Renal cortex interstitium (tissue), 15 donors: Measurements from ENCODE around the gene AFF4. TPM values are rescaled to one million over a fixed set of nuclear protein-coding genes. Genes with fewer than 3 reads are reported as not detected.
A peak's percentile ranks its signal among the peaks of the same experiment; 100 is the strongest.
"Not testable (repeated sequence)": the region's sequence is repeated elsewhere in the genome, so short reads cannot be mapped to it uniquely, and the experiment has no call there.

Experiments
- DNase-seq, 11 donors: peaks; one replicate each; pipeline ENCODE4 v3.0.0-alpha.2; 2013; ENCODE audit warnings: low read depth in 9 of 11, low spot score in 4 of 11; ENCODE audit errors: extremely low read depth in 1 of 11
- long read RNA-seq, 16 experiments: transcript quantifications; one replicate each; lab custom pipeline, GENCODE V29; 2026
- polyA plus RNA-seq, 3 donors: library from polyadenylated mRNA; unstranded; fragments of 120-200 nt; gene quantifications; one replicate each; pipeline ENCODE4 v1.2.1, GENCODE V29; 2013; ENCODE audit not compliant: insufficient read length in 3 of 3

AFF4 gene, protein sequence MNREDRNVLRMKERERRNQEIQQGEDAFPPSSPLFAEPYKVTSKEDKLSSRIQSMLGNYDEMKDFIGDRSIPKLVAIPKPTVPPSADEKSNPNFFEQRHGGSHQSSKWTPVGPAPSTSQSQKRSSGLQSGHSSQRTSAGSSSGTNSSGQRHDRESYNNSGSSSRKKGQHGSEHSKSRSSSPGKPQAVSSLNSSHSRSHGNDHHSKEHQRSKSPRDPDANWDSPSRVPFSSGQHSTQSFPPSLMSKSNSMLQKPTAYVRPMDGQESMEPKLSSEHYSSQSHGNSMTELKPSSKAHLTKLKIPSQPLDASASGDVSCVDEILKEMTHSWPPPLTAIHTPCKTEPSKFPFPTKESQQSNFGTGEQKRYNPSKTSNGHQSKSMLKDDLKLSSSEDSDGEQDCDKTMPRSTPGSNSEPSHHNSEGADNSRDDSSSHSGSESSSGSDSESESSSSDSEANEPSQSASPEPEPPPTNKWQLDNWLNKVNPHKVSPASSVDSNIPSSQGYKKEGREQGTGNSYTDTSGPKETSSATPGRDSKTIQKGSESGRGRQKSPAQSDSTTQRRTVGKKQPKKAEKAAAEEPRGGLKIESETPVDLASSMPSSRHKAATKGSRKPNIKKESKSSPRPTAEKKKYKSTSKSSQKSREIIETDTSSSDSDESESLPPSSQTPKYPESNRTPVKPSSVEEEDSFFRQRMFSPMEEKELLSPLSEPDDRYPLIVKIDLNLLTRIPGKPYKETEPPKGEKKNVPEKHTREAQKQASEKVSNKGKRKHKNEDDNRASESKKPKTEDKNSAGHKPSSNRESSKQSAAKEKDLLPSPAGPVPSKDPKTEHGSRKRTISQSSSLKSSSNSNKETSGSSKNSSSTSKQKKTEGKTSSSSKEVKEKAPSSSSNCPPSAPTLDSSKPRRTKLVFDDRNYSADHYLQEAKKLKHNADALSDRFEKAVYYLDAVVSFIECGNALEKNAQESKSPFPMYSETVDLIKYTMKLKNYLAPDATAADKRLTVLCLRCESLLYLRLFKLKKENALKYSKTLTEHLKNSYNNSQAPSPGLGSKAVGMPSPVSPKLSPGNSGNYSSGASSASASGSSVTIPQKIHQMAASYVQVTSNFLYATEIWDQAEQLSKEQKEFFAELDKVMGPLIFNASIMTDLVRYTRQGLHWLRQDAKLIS
- polyA plus RNA-seq: 10 to 100 TPM; 57.0 to 75.3 (median 69.6) TPM
- long read RNA-seq, donor 1, partial matches to known transcripts: 6 of 8 reads
- long read RNA-seq, donor 1, other reads (novel, unspliced or antisense): 0 of 8 reads
- long read RNA-seq, donor 2, full-length matches to known transcripts: 2 of 11 reads
- long read RNA-seq, donor 2, partial matches to known transcripts: 9 of 11 reads
- long read RNA-seq, donor 2, other reads (novel, unspliced or antisense): 0 of 11 reads
- long read RNA-seq, donor 3, full-length matches to known transcripts: 4 of 18 reads
- long read RNA-seq, donor 3, partial matches to known transcripts: 14 of 18 reads
- long read RNA-seq, donor 3, other reads (novel, unspliced or antisense): 0 of 18 reads
- long read RNA-seq, donor 4, partial matches to known transcripts: 10 of 12 reads
- long read RNA-seq, donor 4, other reads (novel, unspliced or antisense): 0 of 12 reads
- long read RNA-seq, donor 5: 0 reads
- long read RNA-seq, donor 6, full-length matches to known transcripts: 3 of 27 reads
- long read RNA-seq, donor 6, partial matches to known transcripts: 24 of 27 reads
- long read RNA-seq, donor 6, other reads (novel, unspliced or antisense): 0 of 27 reads
- long read RNA-seq, donor 7, full-length matches to known transcripts: 3 of 12 reads
- long read RNA-seq, donor 7, partial matches to known transcripts: 9 of 12 reads
- long read RNA-seq, donor 7, other reads (novel, unspliced or antisense): 0 of 12 reads
- long read RNA-seq, donor 8: 0 reads
- long read RNA-seq, donor 9, partial matches to known transcripts: 6 of 6 reads
- long read RNA-seq, donor 9, other reads (novel, unspliced or antisense): 0 of 6 reads
- long read RNA-seq, donor 10, partial matches to known transcripts: 17 of 18 reads
- long read RNA-seq, donor 10, other reads (novel, unspliced or antisense): 0 of 18 reads
- long read RNA-seq, donor 11, full-length matches to known transcripts: 3 of 34 reads
- long read RNA-seq, donor 11, partial matches to known transcripts: 17 of 34 reads
- long read RNA-seq, donor 11, other reads (novel, unspliced or antisense): 14 of 34 reads
- long read RNA-seq, donor 12, full-length matches to known transcripts: 4 of 9 reads
- long read RNA-seq, donor 12, partial matches to known transcripts: 5 of 9 reads
- long read RNA-seq, donor 12, other reads (novel, unspliced or antisense): 0 of 9 reads
- long read RNA-seq, donor 13: 0 reads
- long read RNA-seq, donor 14, full-length matches to known transcripts: 1 of 1 reads
- long read RNA-seq, donor 14, partial matches to known transcripts: 0 of 1 reads
- long read RNA-seq, donor 14, other reads (novel, unspliced or antisense): 0 of 1 reads
- long read RNA-seq, donor 15, partial matches to known transcripts: 5 of 6 reads
- long read RNA-seq, donor 15, other reads (novel, unspliced or antisense): 0 of 6 reads
- long read RNA-seq, donor 16, full-length matches to known transcripts: 6 of 40 reads
- long read RNA-seq, donor 16, partial matches to known transcripts: 34 of 40 reads
- long read RNA-seq, donor 16, other reads (novel, unspliced or antisense): 0 of 40 reads

DNA sequence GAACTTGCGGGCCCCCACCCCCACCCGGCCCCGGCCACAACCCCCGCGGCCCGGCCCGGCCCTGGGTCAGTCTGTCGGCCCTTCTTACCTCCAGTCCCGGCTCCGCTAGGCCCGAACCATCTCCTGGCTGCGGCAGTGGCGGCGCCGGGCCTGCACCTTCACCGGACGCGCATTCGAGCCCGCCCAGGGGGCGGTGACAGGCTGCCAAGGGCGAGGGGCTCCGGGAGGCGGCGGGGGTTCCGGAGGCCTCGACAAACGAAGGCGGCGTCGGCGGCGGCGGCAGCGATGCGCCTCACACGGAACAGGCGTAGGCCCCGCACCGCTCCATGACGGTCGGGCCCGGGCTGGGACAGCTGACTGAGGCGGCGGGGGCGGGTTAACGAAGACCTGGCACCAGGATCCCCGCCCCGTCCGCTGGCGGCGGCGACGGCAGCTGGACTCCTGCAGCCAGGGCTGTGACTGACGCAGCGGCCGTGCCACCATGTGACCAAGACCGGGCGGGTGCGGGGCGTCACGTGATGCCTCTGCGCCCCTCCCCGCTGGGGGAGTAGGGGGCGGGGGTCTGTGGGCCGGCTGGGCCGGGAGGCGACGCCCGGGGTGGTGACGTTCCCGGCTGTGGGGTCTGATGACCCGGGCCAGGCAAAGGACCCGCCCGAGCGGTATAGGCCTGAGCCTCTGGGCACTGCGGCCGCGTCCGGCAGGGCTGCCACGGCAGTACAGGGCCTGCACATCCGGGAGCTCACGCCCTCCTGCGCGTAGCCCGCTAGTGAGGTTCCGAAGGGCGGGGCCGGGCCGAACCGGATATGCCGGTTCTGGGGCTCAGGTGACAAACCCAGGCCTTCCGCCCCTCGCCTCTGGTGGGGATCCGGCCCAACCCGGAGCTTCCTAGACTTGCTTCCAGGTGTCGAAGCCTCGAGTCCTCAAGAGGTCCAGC is at the start of gene AFF4:
Gene AFF4 (minus strand): TSS at position 464 of the 934 bp plus-strand sequence. CDS start 26,445 bp downstream, outside the sequence.
- peak; percentile 80 to 96 (median 94) for DNase-seq

DNA sequence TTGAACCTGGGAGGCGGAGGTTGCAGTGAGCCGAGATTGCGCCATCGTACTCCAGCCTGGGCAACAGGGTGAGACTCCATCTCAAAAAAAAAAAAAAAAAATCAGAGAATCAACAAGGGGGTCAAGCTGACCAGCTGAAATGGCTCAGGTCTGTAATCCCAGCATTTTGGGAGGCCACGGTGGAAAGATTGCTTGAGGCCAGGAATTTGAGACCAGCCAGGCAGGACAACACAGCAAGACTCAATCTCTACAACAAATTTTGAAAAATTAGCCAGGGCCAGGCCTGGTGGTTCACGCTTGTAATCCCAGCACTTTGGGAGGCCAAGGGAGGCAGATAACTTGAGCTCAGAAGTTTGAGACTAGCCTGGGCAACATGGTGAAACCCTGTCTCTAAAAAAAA is 45.0 kb upstream of the AFF4 start:
- DNase-seq: not testable (repeated sequence)

DNA sequence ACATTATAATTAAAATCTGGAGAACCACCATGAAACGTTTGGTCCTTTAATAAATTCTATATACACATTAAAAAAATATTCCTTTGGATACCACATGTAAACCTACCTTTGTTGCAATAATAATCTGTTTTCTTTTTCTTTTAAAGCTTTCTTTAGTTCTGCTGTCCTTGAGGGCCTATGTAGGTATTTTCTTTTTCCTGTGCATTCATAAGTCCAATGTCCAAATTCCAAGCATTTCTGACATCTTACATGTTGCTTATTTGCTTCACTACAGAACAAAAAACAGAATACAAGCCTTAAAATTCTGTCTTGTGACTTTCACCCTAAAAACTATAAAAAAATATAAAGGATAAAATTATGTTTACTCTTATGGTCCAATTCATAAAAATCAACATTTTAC is 43.2 kb upstream of the AFF4 start:
- no peak for DNase-seq

DNA sequence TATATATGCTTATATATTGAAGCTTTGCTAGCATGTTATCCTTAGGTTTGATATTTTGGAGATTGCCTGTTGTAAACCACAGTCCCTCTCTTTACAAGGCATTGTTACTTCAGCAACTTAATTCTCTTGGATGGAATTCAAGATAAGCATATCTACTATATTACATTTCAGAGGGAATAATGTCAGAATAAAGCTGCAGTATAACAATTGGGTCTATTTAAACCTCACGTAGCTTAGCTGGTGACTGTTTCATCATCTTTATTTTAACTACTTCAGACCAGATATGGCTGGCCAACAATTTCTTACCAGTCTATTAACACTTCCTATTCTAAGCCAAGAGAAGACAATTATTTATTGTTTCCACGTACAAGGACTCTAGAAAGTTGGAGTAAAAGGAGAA is 35.8 kb upstream of the AFF4 start:
- DNase-seq: no peak

DNA sequence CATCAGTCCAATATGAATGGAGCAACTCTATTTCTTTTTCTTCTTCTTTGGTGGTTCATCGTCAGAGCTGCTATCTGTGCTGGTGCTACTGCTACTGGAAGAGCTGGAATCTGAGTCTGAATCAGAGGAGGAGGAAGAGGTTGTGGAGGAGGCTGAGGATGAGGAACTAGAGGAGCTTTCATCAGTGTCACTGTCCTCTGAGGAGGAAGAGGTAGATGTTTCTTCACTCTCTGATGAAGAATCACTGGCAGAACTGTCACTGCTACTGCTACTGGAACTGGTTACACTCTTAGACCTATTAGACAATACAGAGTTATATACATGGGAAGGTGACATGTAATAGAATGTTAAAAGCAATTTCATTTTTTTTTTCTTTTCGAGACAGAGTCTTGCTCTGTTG is 35.1 kb upstream of the AFF4 start:
- DNase-seq: no peak

DNA sequence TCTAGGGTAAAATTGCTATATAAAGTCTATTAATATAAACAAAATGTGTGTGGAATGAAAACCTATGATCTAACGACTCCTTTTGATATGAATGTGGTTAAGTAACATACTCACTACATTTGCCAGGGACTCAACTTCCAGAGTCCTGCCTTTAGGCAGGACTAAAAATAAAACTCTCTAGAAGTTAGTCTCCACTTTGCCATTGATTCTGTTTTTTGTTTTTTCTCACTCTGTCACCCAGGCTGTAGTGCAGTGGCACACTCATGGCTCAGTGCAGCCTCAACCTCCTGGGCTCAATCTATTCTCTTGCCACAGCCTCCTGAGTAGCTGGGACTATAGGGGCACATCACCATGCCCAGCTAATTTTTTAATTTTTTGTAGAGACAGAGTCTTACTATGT is 32.9 kb upstream of the AFF4 start:
- no peak for DNase-seq

DNA sequence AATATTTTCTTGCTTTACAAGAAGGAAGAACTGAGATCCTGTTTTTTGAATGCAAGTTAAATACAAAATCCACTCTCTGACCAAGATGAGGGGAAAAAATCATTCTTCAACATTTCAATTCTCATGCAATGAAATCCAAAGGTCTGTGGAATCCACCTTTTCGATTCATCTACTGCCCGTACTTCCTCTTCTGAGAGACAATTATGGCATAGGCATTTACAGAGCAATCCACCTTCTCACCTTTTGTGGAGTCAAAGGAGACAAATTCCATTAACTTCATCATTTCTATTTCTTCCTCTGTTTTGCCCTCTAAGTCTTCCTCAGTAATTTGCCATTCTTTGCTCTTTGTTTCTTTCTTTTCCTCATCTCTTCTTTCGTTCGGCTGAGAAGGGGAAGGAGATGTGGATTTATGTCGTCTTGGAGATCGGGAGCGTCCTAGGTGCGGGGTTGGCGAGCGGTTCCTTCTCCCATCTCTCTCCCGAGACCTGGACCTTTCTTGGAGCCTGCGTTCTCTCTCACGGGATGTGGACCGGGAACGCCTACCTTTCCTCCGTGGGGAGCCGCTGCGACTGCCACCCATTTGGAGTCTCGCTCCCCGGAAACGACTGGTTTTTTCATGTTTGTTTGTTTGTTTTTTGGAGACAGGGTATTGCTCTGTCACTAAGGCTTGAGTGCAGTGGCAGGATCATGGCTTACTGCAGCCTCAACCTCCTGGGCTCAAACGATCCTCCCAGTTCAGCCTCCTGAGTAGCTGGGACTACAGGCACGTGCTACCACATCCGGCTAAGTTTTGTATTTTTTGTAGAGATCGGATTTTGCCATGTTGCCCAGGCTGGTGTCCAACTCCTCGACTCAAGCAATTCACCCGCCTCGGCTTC is 24.3 kb upstream of the AFF4 start:
- no peak for DNase-seq

DNA sequence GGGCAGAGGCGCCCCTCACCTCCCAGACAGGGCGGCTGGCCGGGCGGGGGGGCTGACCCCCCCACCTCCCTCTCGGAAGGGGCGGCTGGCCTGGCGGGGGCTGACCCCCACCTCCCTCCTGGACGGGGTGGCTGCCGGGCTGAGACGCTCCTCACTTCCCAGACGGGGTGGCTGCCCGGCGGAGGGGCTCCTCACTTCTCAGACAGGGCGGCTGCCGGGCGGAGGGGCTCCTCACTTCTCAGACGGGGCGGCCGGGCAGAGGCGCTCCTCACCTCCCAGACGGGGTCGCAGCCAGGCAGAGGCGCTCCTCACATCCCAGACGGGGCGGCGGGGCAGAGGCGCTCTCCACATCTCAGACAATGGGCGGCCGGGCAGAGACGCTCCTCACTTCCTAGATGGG is 19.5 kb upstream of the AFF4 start:
- DNase-seq: not testable (repeated sequence)

DNA sequence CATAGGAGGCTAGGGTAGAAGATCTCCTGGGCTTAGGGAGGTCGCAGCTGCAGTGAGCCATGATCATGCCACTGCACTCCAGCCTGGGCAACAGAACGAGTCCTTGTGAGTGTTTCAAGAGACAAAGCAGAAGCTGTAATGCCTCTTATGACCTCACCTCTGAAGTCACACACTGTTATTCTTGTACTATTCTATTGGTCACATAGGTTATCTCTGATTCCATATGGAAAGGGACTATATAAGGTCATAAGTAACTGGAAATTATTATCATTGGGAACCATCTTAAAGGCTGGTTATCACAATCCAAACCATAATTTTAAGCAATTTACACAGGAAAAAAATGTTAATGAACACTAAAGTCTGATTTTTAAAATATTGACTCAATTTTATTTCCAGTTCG is 17.9 kb upstream of the AFF4 start:
- DNase-seq: no peak

DNA sequence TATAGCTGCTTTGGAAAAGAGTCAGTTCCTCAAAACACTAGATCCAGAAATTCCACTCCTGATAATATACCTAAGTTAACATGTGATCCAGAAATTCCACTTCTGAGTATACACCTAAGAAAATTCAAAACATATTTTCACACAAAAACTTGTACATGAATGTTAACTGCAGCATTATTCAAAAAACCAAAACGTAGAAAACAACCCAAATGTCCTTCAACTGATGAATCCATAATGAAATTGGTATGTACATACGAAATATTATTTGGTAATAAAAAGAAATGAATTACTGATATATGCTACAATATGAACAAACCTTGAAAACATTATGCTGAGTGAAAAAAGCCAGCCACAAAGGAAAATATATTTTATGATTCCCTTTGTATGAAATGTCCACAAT is 16.5 kb upstream of the AFF4 start:
- no peak for DNase-seq

DNA sequence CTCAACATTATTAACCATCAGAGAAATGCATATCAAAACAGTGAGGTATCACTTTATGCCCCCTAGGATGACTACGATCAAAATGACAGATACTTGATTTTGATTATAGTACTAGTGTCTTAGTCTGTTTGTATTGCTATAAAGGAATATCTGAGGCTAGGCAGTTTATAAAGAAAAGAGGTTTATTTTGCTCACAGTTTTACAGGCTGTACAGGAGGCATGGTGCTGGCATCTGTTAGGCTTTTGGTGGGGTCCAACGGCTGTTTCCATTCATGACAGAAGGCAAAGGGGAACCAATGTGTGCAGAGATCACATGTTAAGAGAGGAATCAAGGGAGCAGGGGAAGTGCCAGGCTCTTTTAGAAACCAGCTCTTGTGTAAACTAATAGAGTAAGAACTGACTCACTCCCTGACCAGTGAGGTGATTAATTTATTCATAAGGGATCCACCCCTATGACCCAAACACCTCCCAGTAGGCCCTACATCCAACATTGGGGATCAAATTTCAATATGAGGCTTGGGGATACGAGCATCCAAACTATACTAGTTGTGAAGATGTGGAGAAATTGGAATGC is 16.0 kb upstream of the AFF4 start:
- DNase-seq: no peak

DNA sequence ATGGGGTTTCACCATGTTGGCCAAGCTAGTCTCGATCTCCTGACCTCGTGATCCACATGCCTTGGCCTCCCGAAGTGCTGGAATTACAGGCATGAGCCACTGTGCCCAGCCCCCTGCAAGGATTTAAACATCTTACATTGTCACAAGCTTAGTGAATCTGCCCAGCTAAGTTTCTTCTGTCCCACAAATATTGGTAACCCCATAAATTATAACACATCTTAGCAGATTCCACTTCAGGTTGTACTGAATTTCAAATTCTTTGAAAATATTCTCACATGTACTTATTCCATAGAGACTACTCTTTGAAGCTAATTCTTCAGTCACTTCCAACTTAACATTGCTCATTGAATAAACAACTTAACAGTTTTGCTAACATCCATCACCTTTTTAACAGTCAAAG is 13.4 kb upstream of the AFF4 start:
- DNase-seq: no peak

DNA sequence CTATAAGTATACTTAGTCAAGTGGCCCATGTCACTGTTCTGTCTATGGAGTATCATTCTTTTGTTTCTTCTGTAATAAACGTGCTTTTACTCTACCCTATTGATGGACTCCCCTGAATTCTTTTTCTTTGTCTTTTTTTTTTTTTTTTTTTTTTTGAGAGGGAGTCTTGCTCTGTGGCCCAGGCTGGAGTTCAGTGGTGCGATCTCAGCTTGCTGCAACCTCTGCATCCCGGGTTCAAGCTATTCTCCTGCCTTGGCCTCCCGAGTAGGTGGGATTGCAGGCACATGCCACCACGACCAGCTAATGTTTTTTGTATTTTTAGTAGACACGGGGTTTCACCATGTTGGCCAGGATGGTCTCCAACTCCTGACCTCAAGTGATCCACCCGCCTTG is 9.0 kb upstream of the AFF4 start:
- DNase-seq: not testable (repeated sequence)
